DMS114 treated with DMSO at 0.1 percent for 48 hours (cell line): ENCODE data around the gene ITIH2.
"Not testable (repeated sequence)": the region's sequence is repeated elsewhere in the genome, so short reads cannot be mapped to it uniquely, and the experiment has no call there.

ENCODE experiments used
- DNase-seq: peaks from one replicate; lab custom pipeline; 2025; ENCODE audit not compliant: unreplicated experiment; lab: John Stamatoyannopoulos, UW

Gene ITIH2

GRCh38 chr10:7692368-7692767 is 10.7 kb upstream of the ITIH2 start:
- DNase-seq = not testable (repeated sequence)

GRCh38 chr10:7693194-7693593 is 9.9 kb upstream of the ITIH2 start:
- not testable (repeated sequence) for DNase-seq

- DNase-seq = no peak
Measured at GRCh38 chr10:7696545-7696944, 6.6 kb upstream of the ITIH2 start.

- DNase-seq = no peak
Measured at GRCh38 chr10:7697426-7697825, 5.7 kb upstream of the ITIH2 start.

GRCh38 chr10:7700577-7701125 is 2.5 kb upstream of the ITIH2 start:
- no peak for DNase-seq

GRCh38 chr10:7701158-7701742 is 1.9 kb upstream of the ITIH2 start:
- no peak for DNase-seq

GRCh38 chr10:7702288-7702812 is 766 bp upstream of the ITIH2 start:
- DNase-seq = no peak

- no peak for DNase-seq
Measured at GRCh38 chr10:7704071-7705016, 1.2 kb downstream of the ITIH2 start.

GRCh38 chr10:7705341-7705740 is 2.2 kb downstream of the ITIH2 start:
- no peak for DNase-seq

GRCh38 chr10:7706534-7707073 is 3.5 kb downstream of the ITIH2 start:
- no peak for DNase-seq

GRCh38 chr10:7707102-7707501 is 4.0 kb downstream of the ITIH2 start:
- DNase-seq = no peak

- no peak for DNase-seq
Measured at GRCh38 chr10:7707858-7708622, 4.9 kb downstream of the ITIH2 start.

- no peak for DNase-seq
Measured at GRCh38 chr10:7708832-7709231, 5.7 kb downstream of the ITIH2 start.

GRCh38 chr10:7710446-7710845 is 7.3 kb downstream of the ITIH2 start:
- DNase-seq = no peak

GRCh38 chr10:7711075-7711474 is 8.0 kb downstream of the ITIH2 start:
- DNase-seq = not testable (repeated sequence)

GRCh38 chr10:7715515-7715914 is 12.4 kb downstream of the ITIH2 start:
- no peak for DNase-seq

GRCh38 chr10:7717767-7718166 is 14.7 kb downstream of the ITIH2 start:
- no peak for DNase-seq

GRCh38 chr10:7718685-7719084 is 15.6 kb downstream of the ITIH2 start:
- DNase-seq = no peak

GRCh38 chr10:7720478-7720877 is 17.4 kb downstream of the ITIH2 start:
- no peak for DNase-seq

- no peak for DNase-seq
Measured at GRCh38 chr10:7722927-7723529, 19.9 kb downstream of the ITIH2 start.
